ENCODE results near the gene RPL36.

GRCh38 chr19:5727453-5728050 is 37.5 kb downstream of the RPL36 start:
- TF ChIP-seq POLR2A (IDR thresholded peaks at IDR 0.05; ENCODE audit: low read depth, low read length), result no peak
- no peak for TF ChIP-seq TAF1 (IDR thresholded peaks at IDR 0.05; ENCODE audit: low read depth, low read length)

All from GM12891 (cell line).